SU-DHL-6 (cell line): ENCODE measurements around the gene RSPH1.

Experiments
- H2AFZ ChIP-seq: fragments of 200-600 bp; sonication (generic); 2 replicates; pipeline ENCODE4 v1.6.1; 2014; ENCODE audit warnings: low read depth, mild to moderate bottlenecking, moderate library complexity, mixed read lengths, antibody characterized with exemption, low read length; ENCODE audit not compliant: severe bottlenecking
- H3F3A ChIP-seq: fragments of 200-600 bp; shearing (Covaris generic); 2 replicates; pipeline ENCODE4 v1.6.0; 2016; ENCODE audit warnings: antibody characterized with exemption, mild to moderate bottlenecking; ENCODE audit not compliant: insufficient read depth
- H3K27ac ChIP-seq: fragments of 200-600 bp; sonication (generic); 2 replicates; pipeline ENCODE4 v1.5.1; 2016; ENCODE audit warnings: low read depth, mild to moderate bottlenecking, low read length, moderate library complexity, mixed read lengths
- H3K27me3 ChIP-seq: fragments of 200-600 bp; sonication (generic), shearing (Covaris generic); 2 replicates; pipeline ENCODE4 v1.6.0; 2014; ENCODE audit warnings: mild to moderate bottlenecking, low read length
- H3K36me3 ChIP-seq: fragments of 200-600 bp; sonication (generic); 2 replicates; pipeline ENCODE4 v1.6.1; 2014; ENCODE audit warnings: mild to moderate bottlenecking, low read length, mixed read lengths
- H3K4me2 ChIP-seq: fragments of 300-600, 200-600 bp; shearing (Covaris generic), sonication (generic); 2 replicates; pipeline ENCODE4 v1.6.0; 2014; ENCODE audit warnings: low read length, low read depth, mild to moderate bottlenecking; ENCODE audit not compliant: poor library complexity, severe bottlenecking
- H3K4me3 ChIP-seq: fragments of 200-600 bp; sonication (generic); 2 replicates; pipeline ENCODE4 v1.5.1; 2014; ENCODE audit warnings: antibody characterized with exemption, low read length, mild to moderate bottlenecking, mixed read lengths; ENCODE audit not compliant: insufficient read depth, poor library complexity, severe bottlenecking
- H3K79me2 ChIP-seq: fragments of 200-600 bp; sonication (generic); 2 replicates; pipeline ENCODE4 v1.6.1; 2014; ENCODE audit warnings: mild to moderate bottlenecking, low read length, moderate library complexity; ENCODE audit not compliant: insufficient read depth
- H3K9ac ChIP-seq: fragments of 200-600 bp; sonication (generic); 2 replicates; pipeline ENCODE4 v1.7.0; 2014; ENCODE audit warnings: mild to moderate bottlenecking, low read length
- H3K9me2 ChIP-seq: fragments of 200-600 bp; sonication (generic); replicated peaks from 2 replicates; pipeline ENCODE4 v1.6.1; 2014; ENCODE audit warnings: low read length; ENCODE audit not compliant: insufficient read depth
- H3K9me3 ChIP-seq: fragments of 200-600 bp; sonication (generic); 2 replicates; pipeline ENCODE4 v1.6.1; 2014; ENCODE audit warnings: low read length, mixed read lengths; ENCODE audit not compliant: insufficient read depth
- H4K20me1 ChIP-seq: fragments of 200-600 bp; sonication (generic); 2 replicates; pipeline ENCODE4 v1.6.1; 2014; ENCODE audit warnings: low read depth, mild to moderate bottlenecking, antibody characterized with exemption, low read length, moderate library complexity, mixed read lengths
- CTCF ChIP-seq: fragments of 200-600 bp; sonication (generic); IDR thresholded peaks from one replicate; pipeline ENCODE4 v1.5.1; 2017; ENCODE audit warnings: antibody characterized with exemption, mild to moderate bottlenecking, low read length, moderate library complexity; ENCODE audit not compliant: insufficient read depth, poor library complexity, severe bottlenecking
- EZH2phosphoT487 ChIP-seq: fragments of 200-600 bp; sonication (generic), shearing (Covaris generic); conservative IDR thresholded peaks from 2 replicates; pipeline ENCODE4 v1.6.1; 2018; ENCODE audit warnings: mild to moderate bottlenecking, antibody characterized with exemption, low read length, moderate library complexity, mixed read lengths

RSPH1 gene

GRCh38 chr21:42436914-42437313, 59.1 kb downstream of the RSPH1 start:
- Histone ChIP-seq H3K36me3 (no peaks in the 10 kb centered on the region), H3K27me3 (no peaks in the 10 kb centered on the region), H3K27ac (no peak overlapping the region), H3K9me2 (no peaks in the 10 kb centered on the region), H4K20me1 (no peaks in the 10 kb centered on the region), H3K9ac (no peak overlapping the region), H3K9me3 (peaks cover 5% of the 10 kb centered on the region; the same call in 1 of the 2 replicates), H3K79me2 (no peaks in the 10 kb centered on the region), H3K4me3 (no peak overlapping the region), H3K4me2 (no peak overlapping the region), H2AFZ (no peak overlapping the region), H3F3A (no peaks in the 10 kb centered on the region)
- TF ChIP-seq EZH2phosphoT487: no peak
- no peak for TF ChIP-seq CTCF

- Histone ChIP-seq H3K9me2 (no peaks in the 10 kb centered on the region), H3K36me3 (no peaks in the 10 kb centered on the region), H3K4me3 (no peak overlapping the region), H3K27ac (no peak overlapping the region), H2AFZ (no peak overlapping the region), H3K79me2 (no peaks in the 10 kb centered on the region), H4K20me1 (no peaks in the 10 kb centered on the region), H3K4me2 (no peak overlapping the region), H3K27me3 (no peaks in the 10 kb centered on the region), H3F3A (no peaks in the 10 kb centered on the region), H3K9ac (no peak overlapping the region), H3K9me3 (peaks cover 5% of the 10 kb centered on the region; the same call in 1 of the 2 replicates)
- TF ChIP-seq CTCF (no peak), EZH2phosphoT487 (no peak)
Measured at GRCh38 chr21:42435833-42436232, 60.2 kb downstream of the RSPH1 start.

GRCh38 chr21:42435401-42435800, 60.6 kb downstream of the RSPH1 start:
- H3K36me3 ChIP-seq: no peaks in the 10 kb centered on the region
- H3K27me3 ChIP-seq: no peaks in the 10 kb centered on the region
- no peak overlapping the region for H3K4me2 ChIP-seq
- peaks cover 5% of the 10 kb centered on the region; the same call in 1 of the 2 replicates for H3K9me3 ChIP-seq
- TF ChIP-seq CTCF: no peak
- TF ChIP-seq EZH2phosphoT487: no peak
- no peak overlapping the region for H3K27ac ChIP-seq
- no peaks in the 10 kb centered on the region for H3F3A ChIP-seq
- H2AFZ ChIP-seq: no peak overlapping the region
- H3K4me3 ChIP-seq: no peak overlapping the region
- H3K9ac ChIP-seq: no peak overlapping the region
- H3K79me2 ChIP-seq: no peaks in the 10 kb centered on the region
- no peaks in the 10 kb centered on the region for H3K9me2 ChIP-seq
- no peaks in the 10 kb centered on the region for H4K20me1 ChIP-seq
